GM23248 (cell line): ENCODE measurements around the gene SPATC1L. TPM values are rescaled to one million over a fixed set of nuclear protein-coding genes. Genes with fewer than 3 reads are reported as not detected.

Source experiments
- DNase-seq: peaks from one replicate; pipeline ENCODE4 v3.0.0-alpha.2; 2015
- H2AFZ ChIP-seq: fragments of 200-600 bp; sonication (generic); 2 replicates; pipeline ENCODE4 v1.6.1; 2016; ENCODE audit warnings: antibody characterized with exemption
- H3F3A ChIP-seq: fragments of 200-600 bp; sonication (generic); 2 replicates; pipeline ENCODE4 v1.6.1; 2016; ENCODE audit warnings: mild to moderate bottlenecking, antibody characterized with exemption, mixed run types; ENCODE audit not compliant: insufficient read depth
- H3K27ac ChIP-seq: fragments of 200-600 bp; sonication (generic); 2 replicates; pipeline ENCODE4 v1.5.1; 2016; ENCODE audit warnings: mild to moderate bottlenecking
- H3K27me3 ChIP-seq: fragments of 200-600 bp; sonication (generic); replicated peaks from 2 replicates; pipeline ENCODE4 v1.6.1; 2016; ENCODE audit warnings: mild to moderate bottlenecking; ENCODE audit not compliant: insufficient read depth
- H3K36me3 ChIP-seq: fragments of 200-600 bp; sonication (generic); 2 replicates; pipeline ENCODE4 v1.6.1; 2016; ENCODE audit warnings: low read depth, mild to moderate bottlenecking
- H3K4me1 ChIP-seq: fragments of 200-600 bp; sonication (generic); 2 replicates; pipeline ENCODE4 v1.6.1; 2016; ENCODE audit warnings: mild to moderate bottlenecking; ENCODE audit not compliant: insufficient read depth
- H3K4me2 ChIP-seq: fragments of 200-600 bp; sonication (generic); one replicate; pipeline ENCODE4 v1.6.1; 2016; ENCODE audit warnings: mild to moderate bottlenecking; ENCODE audit not compliant: unreplicated experiment
- H3K4me3 ChIP-seq: fragments of 200-600 bp; sonication (generic); 2 replicates; pipeline ENCODE4 v1.5.1; 2016; ENCODE audit warnings: mild to moderate bottlenecking
- H3K79me2 ChIP-seq: fragments of 200-600 bp; sonication (generic); 2 replicates; pipeline ENCODE4 v1.6.1; 2016; ENCODE audit warnings: mild to moderate bottlenecking; ENCODE audit not compliant: insufficient read depth
- H3K9ac ChIP-seq: fragments of 200-600 bp; sonication (generic); 2 replicates; pipeline ENCODE4 v1.6.1; 2016; ENCODE audit warnings: mild to moderate bottlenecking
- H3K9me2 ChIP-seq: fragments of 200-600 bp; sonication (generic); 2 replicates; pipeline ENCODE4 v1.6.1; 2016; ENCODE audit warnings: mixed run types, mild to moderate bottlenecking, moderate library complexity; ENCODE audit not compliant: insufficient read depth
- H3K9me3 ChIP-seq: fragments of 200-600 bp; sonication (generic); one replicate; pipeline ENCODE4 v1.6.1; 2017; ENCODE audit warnings: low read depth
- H4K20me1 ChIP-seq: fragments of 200-600 bp; sonication (generic); 2 replicates; pipeline ENCODE4 v1.6.0; 2016; ENCODE audit not compliant: insufficient read depth
- EZH2 ChIP-seq: fragments of 200-600 bp; sonication (generic); IDR thresholded peaks from 2 replicates; pipeline ENCODE4 v1.6.1; 2018; ENCODE audit warnings: antibody characterized with exemption, mild to moderate bottlenecking; ENCODE audit not compliant: insufficient read depth, poor library complexity, severe bottlenecking
- EZH2phosphoT487 ChIP-seq: fragments of 200-600 bp; sonication (generic); IDR thresholded peaks from 2 replicates; pipeline ENCODE4 v1.6.1; 2018; ENCODE audit warnings: antibody characterized with exemption, moderate library complexity, mild to moderate bottlenecking, low read depth; ENCODE audit not compliant: insufficient read depth
- WGBS, 2 experiments: methylation state at CpG; one replicate each; pipeline ENCODE4 v1.1.6; 2015 to 2017; ENCODE audit warnings: low lambda C conversion rate in 2 of 2, low coverage in 1 of 2; ENCODE audit errors: missing lambda C conversion rate in 2 of 2; 5-methylcytosine and 5-hydroxymethylcytosine counted together
- in situ Hi-C: fragments of 300-500 bp; cut with MboI; formaldehyde crosslinking; loops from 2 replicates; pipeline ENCODE4 v1.15.0; 2020
- polyA plus RNA-seq: library from polyadenylated mRNA; unstranded; fragments of >200 nt; fragmentation: Nextera tagmentation; extraction: Ambion mirVana; gene quantifications from 2 replicates; pipeline ENCODE4 v1.2.1, GENCODE V29; 2016
- total RNA-seq: library from RNA; depleted of rRNA; stranded (reverse); fragments of >200 nt; shearing (Covaris generic); gene quantifications from 2 replicates; pipeline ENCODE4 v1.2.3, GENCODE V29; 2014

SPATC1L gene
- total and polyA plus RNA-seq, 2 experiments from 2014 or later = 5.2 to 15.7 TPM

DNA sequence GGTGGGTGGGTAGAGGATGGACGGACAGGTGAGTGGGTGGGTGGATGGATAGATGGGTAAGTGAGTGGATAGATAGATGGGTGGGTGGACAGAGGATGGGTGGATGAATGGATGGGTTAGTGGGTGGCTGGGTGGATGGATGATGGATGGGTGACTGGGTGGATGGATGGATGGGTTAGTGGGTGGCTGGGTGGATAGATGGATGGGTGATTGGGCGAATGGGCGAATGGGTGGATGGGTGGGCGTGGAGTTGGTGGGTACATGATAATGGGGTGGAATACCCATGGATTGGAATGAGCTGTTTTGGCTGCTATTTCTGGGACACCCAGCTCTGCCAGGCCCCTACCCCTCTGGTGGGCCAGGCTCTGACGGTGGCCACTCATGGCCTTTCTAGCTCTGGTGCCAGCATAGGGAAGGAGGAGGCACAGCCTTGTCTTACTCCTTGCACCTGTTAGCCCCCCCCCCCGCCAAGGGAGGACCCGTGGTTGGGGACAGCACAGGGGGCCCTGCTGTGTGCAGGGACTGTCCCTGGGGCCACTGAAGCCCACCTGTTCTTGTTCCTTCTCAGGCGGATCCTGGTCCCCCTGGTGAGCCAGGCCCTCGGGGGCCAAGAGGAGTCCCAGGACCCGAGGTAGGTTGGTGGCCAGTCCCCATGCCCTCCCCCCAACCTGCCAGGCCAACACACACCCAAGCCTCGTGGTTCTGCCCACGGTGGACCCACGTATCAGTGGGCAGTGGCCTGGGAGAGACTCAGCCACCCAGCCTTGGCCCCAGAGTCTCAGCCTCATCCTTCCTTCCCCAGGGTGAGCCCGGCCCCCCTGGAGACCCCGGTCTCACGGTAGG lies 60.0 kb downstream of the SPATC1L start:
- H3K36me3 ChIP-seq = peaks cover 34% of the 10 kb centered on the region; the same call in 1 of the 2 replicates
- H3K4me2 ChIP-seq = no peak overlapping the region
- H4K20me1 ChIP-seq = no peaks in the 10 kb centered on the region
- in situ Hi-C loops = no loop called here
- peaks cover 56% of the 10 kb centered on the region for H3F3A ChIP-seq
- no peak overlapping the region for H3K27ac ChIP-seq
- no peaks in the 10 kb centered on the region for H3K9me3 ChIP-seq
- H3K4me1 ChIP-seq = peaks cover 20% of the 10 kb centered on the region
- no peak overlapping the region for H3K9ac ChIP-seq
- DNase-seq = no peak
- no peaks in the 10 kb centered on the region for H3K27me3 ChIP-seq
- TF ChIP-seq EZH2 (no peak), EZH2phosphoT487 (no peak)
- peaks cover 14% of the 10 kb centered on the region; the same call in 1 of the 2 replicates for H3K79me2 ChIP-seq
- WGBS, 2 experiments = 83 to 91% methylated on average over 14 to 16 of the region's 16 CpGs
- no peak overlapping the region for H3K4me3 ChIP-seq
- H3K9me2 ChIP-seq = no peaks in the 10 kb centered on the region
- no peak overlapping the region for H2AFZ ChIP-seq

DNA sequence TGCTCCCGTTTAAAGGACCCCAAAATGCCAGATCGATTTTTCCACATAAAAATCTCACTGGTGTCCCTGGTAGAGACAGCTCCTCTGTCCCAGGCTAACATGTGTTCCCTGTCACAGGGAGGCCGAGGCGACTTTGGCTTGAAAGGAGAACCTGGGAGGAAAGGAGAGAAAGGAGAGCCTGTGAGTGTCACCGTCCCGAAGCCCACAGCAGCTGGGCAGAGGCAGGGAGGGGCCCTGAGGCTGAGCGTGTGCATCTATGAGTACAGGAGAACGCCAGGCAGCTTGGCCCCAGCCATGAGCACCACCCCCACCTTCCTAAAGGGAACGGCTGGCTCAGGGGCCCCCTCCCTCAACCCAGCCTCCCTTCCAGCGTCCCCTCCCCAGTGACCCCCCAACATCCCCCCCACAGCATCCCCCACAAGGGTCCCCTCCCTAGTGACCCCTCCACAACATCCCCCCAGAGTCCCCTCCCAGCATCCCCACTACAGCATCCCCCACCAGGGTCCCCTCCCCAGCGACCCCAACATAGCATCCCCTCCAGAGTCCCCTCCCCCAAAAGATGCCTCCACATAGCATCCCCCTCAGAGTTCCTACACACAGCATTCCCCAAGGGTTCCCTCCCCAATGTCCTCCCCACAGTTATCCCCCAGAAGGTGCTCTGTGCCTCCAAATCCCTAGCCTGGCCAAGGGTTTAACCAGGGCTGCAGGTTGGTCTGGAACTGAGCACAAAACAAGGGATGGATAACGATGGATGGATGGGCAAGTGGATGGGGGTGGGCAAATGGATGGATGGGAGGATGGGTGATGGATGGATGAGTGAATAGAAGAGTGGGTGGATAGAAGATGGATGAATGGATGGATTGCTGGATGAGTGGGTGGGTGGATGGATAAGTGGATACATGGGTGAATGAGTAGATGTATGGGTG lies 61.2 kb downstream of the SPATC1L start:
- Histone ChIP-seq H3K4me1 (peaks cover 20% of the 10 kb centered on the region), H3F3A (peaks cover 49% of the 10 kb centered on the region), H4K20me1 (no peaks in the 10 kb centered on the region), H3K9me2 (no peaks in the 10 kb centered on the region), H3K4me2 (no peak overlapping the region), H3K27me3 (no peaks in the 10 kb centered on the region), H3K27ac (peak overlapping the region; percentile 82), H3K9ac (peak overlapping the region; percentile 58), H3K4me3 (no peak overlapping the region), H3K9me3 (no peaks in the 10 kb centered on the region), H2AFZ (no peak overlapping the region), H3K36me3 (peaks cover 36% of the 10 kb centered on the region; the same call in 1 of the 2 replicates), H3K79me2 (peaks cover 15% of the 10 kb centered on the region; the same call in 1 of the 2 replicates)
- no peak for DNase-seq
- in situ Hi-C loops = no loop called here
- TF ChIP-seq EZH2 (no peak), EZH2phosphoT487 (no peak)
- 81 to 88% methylated on average over 7 to 12 of the region's 12 CpGs for WGBS, 2 experiments

DNA sequence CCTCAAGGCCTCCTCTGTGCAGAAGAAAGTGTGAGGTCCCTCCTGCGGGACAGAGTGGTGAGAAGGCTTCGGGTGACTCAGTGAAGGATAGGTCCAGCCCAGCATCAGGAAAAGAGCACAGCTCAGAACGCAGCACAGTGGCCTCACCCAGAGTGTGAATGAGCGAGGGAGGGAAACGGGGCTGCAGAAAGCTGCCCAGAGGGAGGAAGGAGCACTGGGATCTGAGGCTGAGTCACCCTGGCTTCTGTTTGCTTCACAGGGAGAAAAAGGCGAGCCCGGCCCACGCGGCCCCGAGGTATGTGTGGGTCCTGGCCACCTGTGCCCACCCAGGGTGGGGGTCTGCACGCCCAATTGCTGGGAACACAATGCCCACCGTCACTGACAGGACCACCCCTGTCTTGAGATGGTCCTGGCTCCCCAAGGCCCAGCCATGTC lies 62.0 kb downstream of the SPATC1L start:
- H3K9me3 ChIP-seq = no peaks in the 10 kb centered on the region
- peaks cover 38% of the 10 kb centered on the region; the same call in 1 of the 2 replicates for H3K36me3 ChIP-seq
- peak overlapping the region; percentile 58 for H3K9ac ChIP-seq
- 19 to 27% methylated on average over 12 of the region's 12 CpGs for WGBS, 2 experiments
- no peaks in the 10 kb centered on the region for H3K9me2 ChIP-seq
- H2AFZ ChIP-seq = no peak overlapping the region
- peak overlapping the region; percentile 82 for H3K27ac ChIP-seq
- H3K4me1 ChIP-seq = peaks cover 20% of the 10 kb centered on the region
- H3K79me2 ChIP-seq = peaks cover 23% of the 10 kb centered on the region; the same call in 1 of the 2 replicates
- no peaks in the 10 kb centered on the region for H3K27me3 ChIP-seq
- in situ Hi-C loops = no loop called here
- TF ChIP-seq EZH2 (no peak), EZH2phosphoT487 (no peak)
- no peak overlapping the region for H3K4me2 ChIP-seq
- H3K4me3 ChIP-seq = no peak overlapping the region
- H3F3A ChIP-seq = peaks cover 44% of the 10 kb centered on the region
- no peaks in the 10 kb centered on the region for H4K20me1 ChIP-seq
- DNase-seq = peak; percentile 98
